ENCODE results near the gene CD8B2.
"Not testable (repeated sequence)": the region's sequence is repeated elsewhere in the genome, so short reads cannot be mapped to it uniquely, and the experiment has no call there.

Gene CD8B2

DNA sequence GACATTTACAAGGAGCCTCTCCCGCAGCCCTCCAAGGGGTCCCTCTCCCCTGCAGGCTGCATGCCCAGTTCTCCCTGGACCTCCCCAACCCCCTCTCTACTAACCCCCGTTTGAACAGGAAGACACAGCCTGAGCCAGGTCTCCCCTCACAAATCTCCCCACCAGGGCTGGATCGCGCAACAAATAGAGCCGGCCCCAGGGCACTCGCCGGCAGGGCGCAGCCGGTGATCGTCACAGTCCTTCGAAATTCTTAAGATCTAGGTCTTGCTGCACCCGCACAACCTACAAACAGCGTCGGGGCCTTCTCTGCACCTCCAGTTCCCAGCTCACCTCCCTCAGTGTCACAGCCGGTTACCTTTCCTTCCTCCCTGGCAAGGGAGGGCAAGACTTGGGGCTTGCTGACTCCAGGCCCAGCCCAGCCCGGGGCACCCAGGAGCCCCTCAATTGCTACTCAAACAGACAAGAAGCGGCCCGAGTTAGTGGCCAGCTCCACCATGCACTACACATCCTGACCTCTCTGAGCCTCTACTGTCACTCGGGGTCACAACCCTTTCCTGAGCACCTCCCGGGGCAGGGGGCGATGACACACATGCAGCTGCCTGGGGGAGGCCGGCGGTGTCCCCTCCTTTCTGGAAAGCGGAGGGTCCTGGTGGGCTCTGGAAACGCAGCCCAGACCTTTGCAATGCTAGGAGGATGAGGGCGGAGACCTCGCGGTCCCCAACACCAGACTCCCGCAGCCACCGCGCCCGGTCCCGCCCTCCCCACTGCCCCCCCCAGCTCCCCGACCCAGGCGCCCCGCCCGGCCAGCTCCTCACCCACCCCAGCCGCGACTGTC lies at the start of gene CD8B2:
TSS of gene CD8B2 (plus strand) at position 814 of the 835 bp plus-strand sequence. CDS start 63 bp downstream, outside the sequence.
- DNase-seq (ENCODE audit: low read depth in 2 of 3, low spot score in 2 of 3) = not testable (repeated sequence)

DNA sequence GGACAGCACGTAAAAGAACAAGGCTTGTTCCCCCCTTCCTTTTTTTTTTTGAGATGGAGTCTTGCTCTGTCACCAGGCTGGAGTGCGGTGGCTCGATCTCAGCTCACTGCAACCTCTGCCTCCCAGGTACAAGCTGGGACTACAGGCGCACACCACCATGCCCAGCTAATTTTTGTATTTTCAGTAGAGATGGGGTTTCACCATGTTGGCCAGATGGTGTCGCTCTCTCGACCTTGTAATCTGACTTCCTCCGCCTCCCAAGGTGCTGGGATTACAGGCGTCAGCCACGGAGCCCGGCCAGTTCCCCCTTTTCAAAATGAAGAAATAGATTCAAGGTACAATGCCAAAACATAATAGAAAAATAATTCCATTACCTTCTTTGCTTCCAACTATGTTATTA lies 25.3 kb upstream of the CD8B2 start:
- DNase-seq (ENCODE audit: low read depth in 2 of 3, low spot score in 2 of 3) = not testable (repeated sequence)

DNA sequence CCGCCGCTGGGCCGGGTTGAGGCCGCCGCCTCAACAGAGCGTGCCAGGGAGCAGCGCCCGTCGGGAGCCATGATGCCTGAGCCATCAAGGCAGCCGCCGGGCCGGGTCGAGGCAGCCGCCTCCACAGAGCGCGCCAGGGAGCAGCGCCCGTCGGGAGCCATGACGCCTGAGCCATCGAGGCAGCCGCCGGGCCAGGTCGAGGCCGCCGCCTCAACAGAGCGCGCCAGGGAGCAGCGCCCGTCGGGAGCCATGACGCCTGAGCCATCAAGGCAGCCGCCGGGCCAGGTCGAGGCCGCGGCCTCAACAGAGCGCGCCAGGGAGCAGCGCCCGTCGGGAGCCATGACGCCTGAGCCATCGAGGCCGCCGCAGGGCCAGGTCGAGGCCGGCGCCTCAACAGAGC lies 19.6 kb upstream of the CD8B2 start:
- DNase-seq (ENCODE audit: low read depth in 2 of 3, low spot score in 2 of 3) = not testable (repeated sequence)

DNA sequence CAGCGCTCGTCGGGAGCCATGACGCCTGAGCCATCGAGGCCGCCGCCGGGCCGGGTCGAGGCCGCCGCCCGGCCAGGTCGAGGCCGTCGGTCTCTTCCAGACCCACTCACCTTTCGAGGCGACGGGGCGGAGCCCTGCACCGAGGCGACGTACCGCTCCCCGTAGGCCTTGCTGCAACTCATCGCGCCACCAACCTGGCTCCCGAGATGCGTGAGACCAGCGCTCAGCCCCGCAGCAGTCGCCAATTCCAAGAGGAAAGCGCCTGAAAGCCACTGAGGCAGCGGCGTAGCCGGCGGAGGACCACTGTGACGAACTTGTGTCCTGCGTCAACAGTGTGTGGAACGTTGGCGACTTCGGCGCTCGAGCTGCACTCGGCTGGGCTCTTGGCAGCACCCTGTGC lies 19.1 kb upstream of the CD8B2 start, which contains the start of gene RGPD3:
TSS of gene RGPD3 (minus strand) at position 307 of the 400 bp plus-strand sequence. CDS start at position 182, 125 bp downstream.
- not testable (repeated sequence) for DNase-seq (ENCODE audit: low read depth in 2 of 3, low spot score in 2 of 3)

DNA sequence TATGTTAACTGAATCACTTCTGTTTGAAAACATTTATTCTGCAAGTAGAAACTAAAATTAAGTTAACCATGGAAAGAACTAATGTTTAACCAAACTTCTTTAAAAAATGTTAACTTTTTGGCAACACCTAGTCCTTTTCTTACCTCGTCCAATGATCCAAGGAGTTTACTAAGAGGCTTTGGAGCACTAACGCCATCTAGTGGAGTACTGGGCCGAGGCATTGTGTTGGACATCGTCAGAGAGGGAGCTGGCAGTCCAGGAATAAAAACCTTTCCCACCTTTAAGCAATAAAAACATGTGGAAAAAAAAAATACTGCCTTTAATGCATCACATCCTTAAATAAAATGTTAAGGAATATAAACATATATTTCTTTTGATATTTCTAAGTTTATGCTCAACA lies 16.5 kb upstream of the CD8B2 start:
- DNase-seq (ENCODE audit: low read depth in 2 of 3, low spot score in 2 of 3) = not testable (repeated sequence)

DNA sequence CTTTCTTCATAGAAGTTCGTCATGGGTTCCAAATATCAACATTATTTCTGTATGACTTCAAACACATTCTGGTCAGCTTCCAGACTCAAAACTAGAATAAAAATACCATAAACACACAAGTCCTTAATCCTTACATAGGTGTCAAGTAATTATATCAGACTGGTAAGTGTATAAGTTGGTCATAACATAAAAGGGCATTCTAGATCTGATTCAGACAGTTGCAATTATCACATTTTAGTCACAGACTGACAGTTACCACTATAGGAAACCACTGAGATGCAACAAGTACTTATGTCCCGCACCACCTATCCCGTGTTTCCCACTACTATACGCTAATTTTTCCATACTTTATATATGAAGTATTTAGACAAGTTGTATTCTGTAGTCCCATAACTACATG lies 9.5 kb upstream of the CD8B2 start:
- not testable (repeated sequence) for DNase-seq (ENCODE audit: low read depth in 2 of 3, low spot score in 2 of 3)

DNA sequence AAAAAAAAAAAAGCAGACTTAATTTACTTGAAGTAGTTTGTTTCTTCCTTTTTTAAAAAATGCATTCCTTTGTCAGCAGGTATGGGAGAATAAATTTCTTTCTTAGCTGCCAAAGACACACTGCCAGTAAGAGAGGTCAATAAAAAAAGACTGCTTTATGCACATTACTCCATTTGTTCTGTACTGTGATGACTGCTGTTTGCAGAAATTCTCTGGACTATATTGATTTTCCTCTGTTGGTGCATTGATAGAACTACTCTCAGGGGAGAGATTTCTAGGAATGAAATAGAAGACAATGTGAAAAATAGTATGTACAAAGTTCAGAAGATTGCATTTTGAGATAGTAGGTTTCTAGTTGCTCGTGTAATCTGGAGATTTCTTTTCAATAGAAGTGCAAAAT lies 7.6 kb upstream of the CD8B2 start:
- DNase-seq (ENCODE audit: low read depth in 2 of 3, low spot score in 2 of 3) = not testable (repeated sequence)

DNA sequence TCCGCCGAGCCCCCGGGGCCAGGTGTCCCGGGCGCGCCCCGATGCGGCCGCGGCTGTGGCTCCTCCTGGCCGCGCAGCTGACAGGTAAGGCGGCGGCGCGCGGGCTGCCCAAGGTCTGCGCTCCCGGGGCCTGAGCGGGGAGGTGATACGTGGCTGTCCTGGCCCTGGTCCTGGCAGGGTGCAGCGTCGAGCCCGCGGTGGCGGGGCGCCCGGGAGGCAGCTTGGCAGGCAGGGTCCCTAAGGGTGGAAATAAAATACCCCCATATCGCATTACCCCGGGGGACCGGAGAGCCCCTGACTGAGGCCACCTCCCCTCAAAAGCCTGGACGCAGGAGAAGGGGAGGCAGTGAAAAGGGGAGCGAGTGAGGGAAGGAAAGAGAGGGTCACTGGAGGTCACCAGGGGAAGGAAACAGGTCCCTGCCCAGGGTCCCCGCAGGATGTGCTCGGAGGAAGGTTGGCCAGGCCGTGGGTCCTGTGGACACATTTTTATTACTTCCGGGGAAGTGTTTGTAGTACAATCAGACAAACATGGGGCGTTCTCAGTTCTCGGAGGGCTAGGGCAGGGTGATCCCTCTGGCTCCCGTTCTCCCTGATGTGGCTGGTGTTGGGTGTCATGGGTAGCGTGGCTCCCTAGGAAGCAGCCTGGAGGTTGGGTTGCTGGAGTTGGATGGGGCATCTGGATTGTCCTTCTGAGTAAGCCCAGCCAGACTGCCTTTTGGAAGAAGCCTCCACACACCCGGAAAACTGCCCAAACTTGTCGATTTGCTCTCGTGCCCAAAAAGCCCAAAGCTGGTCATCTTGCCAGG lies 425 bp downstream of the CD8B2 start:
- DNase-seq (ENCODE audit: low read depth in 2 of 3, low spot score in 2 of 3) = not testable (repeated sequence)

DNA sequence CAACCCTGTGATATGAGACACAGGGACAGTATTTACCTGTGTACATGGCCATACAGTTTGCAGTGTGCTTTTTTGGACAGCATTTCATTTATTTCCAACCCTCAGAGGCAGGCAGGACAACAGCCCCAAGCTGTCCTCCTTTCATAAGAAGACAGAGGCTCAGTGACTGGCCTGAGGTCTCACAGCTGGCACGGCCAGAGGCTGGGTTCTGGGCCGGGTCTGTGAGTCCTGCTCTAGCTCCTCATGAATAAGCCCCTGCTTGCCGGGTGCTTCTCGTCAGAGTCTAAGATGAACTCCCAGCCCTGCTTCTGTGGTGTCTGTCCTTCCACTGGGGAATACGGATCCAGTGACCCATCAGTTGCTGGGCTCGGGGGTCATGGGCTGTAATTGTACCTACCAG lies 2.5 kb downstream of the CD8B2 start:
- not testable (repeated sequence) for DNase-seq (ENCODE audit: low read depth in 2 of 3, low spot score in 2 of 3)

DNA sequence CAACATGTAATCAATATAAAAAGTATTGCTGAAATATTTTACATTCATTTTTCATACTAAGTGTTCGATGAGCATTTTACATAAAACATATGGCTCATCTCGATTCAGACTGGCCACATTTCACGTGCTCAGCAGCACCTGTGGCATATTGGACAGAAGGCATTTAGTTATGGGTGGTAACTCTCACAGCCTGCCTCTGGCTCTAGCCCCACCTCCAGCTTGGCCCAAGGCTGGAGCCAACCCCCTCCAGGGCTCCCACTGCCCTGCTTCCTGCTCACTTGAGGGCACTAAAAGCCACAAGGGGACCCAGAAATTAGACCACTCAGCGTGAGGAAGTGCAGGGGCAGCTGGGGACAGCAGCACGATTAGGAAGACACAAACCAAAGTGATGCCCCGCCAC lies 5.2 kb downstream of the CD8B2 start:
- DNase-seq (ENCODE audit: low read depth in 2 of 3, low spot score in 2 of 3) = not testable (repeated sequence)

DNA sequence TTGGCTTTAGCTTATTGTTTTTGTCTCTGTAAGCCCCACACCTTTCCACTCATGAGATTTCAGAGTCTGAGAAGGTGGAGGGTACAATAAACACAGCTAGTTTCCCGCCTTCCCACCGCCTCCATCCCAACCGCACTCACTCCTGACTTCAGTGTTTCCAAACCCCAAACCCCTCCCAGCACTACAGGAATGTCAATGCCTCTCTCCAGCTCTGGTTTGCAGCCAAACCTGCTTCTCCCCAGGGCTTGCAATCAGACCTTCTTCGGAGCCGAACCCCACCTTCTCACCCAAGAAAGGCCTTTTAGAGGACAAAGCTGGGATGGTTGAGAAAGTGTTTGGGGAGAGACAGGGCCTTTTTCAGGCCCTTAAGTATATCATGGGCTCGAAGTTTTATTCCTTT lies 5.7 kb downstream of the CD8B2 start:
- DNase-seq (ENCODE audit: low read depth in 2 of 3, low spot score in 2 of 3) = not testable (repeated sequence)

DNA sequence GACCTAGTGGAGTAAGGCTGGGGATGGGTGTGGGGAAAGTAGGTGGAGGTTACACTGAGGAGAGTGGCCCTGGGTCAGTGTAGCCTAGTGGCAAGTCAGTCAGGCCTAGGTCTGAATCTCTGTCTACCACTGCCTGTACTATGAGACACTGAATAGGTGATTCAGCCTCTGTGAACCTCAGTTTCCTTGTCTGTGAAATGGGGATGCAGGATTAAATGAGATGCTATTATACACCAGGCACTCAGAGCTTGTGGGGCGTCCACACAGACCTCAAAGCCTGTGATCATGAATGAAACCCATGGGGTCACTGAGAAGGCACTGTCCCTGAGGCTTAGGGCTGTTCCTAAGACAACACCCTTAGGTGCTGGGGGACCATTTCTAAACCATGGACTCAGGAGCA lies 11.4 kb downstream of the CD8B2 start:
- not testable (repeated sequence) for DNase-seq (ENCODE audit: low read depth in 2 of 3, low spot score in 2 of 3)

DNA sequence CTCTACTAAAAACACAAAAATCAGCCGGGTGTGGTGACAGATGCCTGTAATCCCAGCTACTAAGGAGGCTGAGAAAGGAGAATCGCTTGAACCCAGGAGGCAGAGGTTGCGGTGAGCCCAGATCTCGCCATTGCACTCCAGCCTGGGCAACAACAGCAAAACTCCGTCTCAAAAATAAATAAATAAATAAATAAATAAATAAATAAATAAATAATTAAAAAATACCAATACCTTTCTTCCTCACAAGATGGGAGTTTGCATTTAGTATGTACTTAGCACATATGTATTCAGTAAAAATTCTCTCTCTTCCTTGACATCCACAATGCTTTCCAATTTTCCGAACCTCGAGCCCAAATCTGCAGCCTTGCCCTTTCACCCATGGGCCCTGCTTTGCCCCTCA lies 13.2 kb downstream of the CD8B2 start:
- DNase-seq (ENCODE audit: low read depth in 2 of 3, low spot score in 2 of 3) = not testable (repeated sequence)

DNA sequence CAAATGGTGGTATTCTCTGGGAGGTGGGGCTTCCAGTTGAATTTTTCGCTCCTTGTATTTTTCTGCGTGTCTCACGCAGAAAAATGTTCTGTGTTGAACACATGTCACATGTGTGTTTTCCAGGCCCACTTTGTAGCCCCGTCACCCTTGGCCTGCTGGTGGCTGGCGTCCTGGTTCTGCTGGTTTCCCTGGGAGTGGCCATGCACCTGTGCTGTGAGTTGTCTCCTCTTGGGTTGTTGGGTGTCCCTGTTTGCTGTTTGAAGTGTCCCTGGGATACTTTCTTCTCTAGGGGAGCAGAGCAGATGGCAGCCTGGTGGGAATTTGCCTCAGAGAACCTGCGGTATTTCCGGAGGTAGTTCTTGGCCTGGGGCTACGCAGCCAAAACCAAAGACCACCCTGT lies 15.2 kb downstream of the CD8B2 start:
- DNase-seq (ENCODE audit: low read depth in 2 of 3, low spot score in 2 of 3) = not testable (repeated sequence)

DNA sequence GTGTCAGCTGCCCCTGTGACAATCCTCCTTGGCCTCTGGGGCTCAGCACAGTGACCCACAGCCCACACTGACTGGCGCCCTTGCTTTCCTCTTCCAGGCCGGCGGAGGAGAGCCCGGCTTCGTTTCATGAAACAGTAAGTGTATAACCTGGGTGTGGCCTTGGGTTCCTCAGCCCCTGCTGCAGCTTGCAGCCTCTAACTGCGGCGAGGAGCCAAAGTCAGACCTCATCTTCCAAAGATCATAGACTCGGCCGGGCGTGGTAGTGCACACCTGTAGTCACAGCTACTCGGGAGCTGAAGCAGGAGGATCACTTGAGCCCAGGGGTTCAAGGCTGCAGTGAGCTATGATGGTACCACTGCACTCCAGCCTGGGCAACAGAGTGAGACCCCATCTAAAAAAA lies 17.0 kb downstream of the CD8B2 start:
- not testable (repeated sequence) for DNase-seq (ENCODE audit: low read depth in 2 of 3, low spot score in 2 of 3)

DNA sequence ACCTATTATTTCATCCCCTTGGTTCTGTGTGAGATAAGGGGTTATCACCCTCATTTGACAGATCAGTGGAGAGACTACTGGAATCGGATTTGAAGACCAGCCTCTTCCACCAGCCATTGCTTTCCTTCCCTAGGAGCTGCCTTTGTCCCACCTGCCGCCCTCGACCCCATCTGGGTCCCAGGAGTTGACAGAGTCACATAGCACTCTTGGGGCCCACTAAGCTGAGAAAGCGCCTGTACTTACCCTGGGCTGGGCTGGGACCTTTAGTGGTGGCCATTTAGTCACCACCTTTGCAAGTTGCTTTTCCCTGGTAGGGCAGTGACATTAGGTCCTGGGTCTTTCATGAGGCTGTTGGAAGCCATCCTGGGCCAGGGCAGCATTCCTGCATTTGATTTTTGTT lies 17.6 kb downstream of the CD8B2 start:
- DNase-seq (ENCODE audit: low read depth in 2 of 3, low spot score in 2 of 3) = not testable (repeated sequence)

DNA sequence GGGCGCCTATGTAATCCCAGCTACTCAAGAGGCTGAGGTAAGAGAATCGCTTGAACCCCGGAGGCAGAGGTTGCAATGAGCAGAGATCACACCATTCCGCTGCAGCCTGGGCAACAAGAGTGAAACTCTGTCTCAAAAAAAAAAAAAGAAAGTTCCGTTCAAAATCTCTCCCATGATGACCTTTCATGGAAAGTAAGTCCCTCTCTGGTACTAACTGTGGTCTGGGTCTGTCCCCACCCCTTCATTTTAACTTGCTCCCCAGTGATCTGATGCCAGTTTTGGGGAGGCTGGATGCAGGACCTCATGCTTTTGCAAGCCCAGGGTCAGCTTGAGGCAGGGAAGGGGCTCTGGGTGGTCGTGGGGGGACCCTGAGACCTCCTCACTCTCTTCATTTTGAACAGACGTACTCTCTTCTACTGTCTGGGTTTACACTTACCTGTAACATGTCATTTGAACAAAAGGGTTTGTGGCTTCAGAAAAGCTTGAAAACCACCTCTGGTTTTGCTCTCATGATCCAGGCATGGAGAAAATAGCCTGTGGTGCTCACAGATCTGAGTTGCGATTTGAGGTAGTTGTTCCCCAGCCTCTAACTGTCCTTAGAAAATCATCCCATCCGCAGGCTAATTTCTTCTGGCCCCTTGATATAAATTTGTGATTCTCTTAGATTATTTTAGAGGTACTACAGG lies 19.0 kb downstream of the CD8B2 start:
- not testable (repeated sequence) for DNase-seq (ENCODE audit: low read depth in 2 of 3, low spot score in 2 of 3)

DNA sequence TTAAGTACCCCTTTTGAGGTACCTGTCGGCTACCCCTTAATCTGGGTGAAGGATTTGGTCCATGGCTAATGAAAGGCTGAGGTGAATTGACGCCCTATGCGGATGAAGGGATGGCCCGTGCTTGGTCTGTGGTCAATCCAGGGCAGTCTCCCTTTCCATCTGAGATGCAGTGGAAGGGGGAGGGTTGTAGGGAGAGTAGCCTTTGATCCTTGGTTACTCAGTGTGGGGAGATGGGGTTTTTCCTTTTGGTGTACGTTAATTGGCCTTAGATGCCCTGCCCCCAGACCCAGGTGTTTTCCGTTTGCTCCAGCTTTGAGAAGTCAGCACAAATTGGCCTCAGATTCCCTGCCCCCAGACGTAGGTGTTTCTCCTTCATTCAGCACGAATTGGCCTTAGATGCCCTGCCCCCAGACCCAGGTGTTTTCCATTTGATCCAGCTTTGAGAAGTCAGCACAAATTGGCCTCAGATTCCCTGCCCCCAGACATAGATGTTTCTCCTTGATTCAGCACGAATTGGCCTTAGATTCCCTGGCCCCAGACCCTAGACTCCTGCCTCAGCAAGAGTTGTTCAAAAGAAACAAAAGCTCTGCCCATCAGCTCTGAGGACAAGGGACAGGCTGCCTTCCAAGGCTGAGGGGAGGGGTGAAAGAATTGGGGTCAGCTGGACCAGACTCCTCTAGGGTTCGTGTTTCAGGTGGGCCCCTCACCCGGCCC lies 21.7 kb downstream of the CD8B2 start:
- DNase-seq (ENCODE audit: low read depth in 2 of 3, low spot score in 2 of 3) = not testable (repeated sequence)

DNA sequence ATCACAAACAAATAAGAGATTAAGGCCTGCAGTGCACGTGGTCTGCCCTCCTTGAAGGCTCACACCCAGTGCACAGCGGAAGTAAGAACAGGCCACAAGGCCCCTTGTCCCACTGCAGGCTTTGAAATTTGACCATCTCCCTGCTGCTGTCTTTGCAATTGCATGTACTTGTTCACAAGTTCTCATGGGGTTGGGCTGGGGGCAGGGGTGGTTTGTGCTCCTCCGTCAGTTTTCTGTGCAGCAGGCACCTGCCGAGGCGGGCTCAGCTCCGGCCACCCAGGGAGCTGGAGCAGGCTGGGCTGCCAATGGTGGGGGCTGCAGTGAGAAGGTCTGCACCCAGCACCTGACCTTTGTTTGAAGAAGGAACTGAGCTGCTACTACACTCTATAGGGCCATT lies 22.2 kb downstream of the CD8B2 start:
- not testable (repeated sequence) for DNase-seq (ENCODE audit: low read depth in 2 of 3, low spot score in 2 of 3)

DNA sequence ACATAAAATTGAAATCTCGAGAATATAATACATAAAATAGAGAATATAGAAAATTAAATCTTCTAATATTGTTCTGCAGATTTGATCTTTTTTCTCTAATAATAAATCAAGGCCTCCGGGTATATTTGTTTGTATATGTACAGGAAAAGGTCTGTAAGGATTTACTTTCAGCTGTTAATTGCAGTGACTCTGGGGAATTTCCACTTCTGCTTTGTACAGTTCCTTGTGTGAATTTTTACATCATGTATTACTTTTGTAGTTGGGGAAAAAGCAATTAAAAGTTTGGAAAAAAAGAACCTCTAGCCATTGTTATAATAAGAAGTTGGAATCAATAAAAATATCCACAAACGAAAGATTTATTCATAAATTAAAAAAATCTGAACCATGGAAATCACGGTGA lies 23.6 kb downstream of the CD8B2 start:
- not testable (repeated sequence) for DNase-seq (ENCODE audit: low read depth in 2 of 3, low spot score in 2 of 3)

DNA sequence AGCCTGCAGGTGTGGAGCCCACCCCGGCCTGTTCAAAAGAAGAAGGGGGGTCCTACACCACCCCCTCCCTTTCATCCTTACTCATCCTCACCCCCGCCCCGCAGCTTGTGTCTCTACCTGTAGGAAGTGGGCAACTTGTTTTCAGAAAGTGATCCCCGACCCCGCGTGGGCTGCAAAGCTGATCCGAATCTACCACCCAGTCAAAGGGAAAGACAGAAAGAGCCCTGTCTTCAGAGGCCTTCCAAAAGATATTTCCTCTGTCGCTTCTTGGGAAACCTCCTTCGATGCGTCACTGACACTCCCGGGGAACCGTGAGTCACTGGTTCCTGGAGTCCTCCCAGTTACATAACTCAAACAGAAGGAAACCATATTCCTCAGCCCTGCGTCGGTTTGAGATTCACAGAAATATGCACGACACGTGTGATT lies 24.3 kb downstream of the CD8B2 start:
- DNase-seq (ENCODE audit: low read depth in 2 of 3, low spot score in 2 of 3) = not testable (repeated sequence)

All from activated CD8-positive, alpha-beta memory T cell treated with anti-CD3 and anti-CD28 coated beads for 48 hours (primary cell).